HG02610 (cell line): ENCODE results near the gene TMEM145.

Experiments
- ATAC-seq: cut with Tn5 transposase; IDR thresholded peaks from one replicate; pipeline ENCODE4 v1.9.1; 2021; ENCODE audit warnings: mild to moderate bottlenecking, moderate library complexity; ENCODE audit not compliant: unreplicated experiment

TMEM145 gene

GRCh38 chr19:42357290-42357689 lies 44.2 kb downstream of the TMEM145 start:
- no peak for ATAC-seq

- ATAC-seq, result no peak
Observed at GRCh38 chr19:42360787-42361544, 47.9 kb downstream of the TMEM145 start.

- no peak for ATAC-seq
Observed at GRCh38 chr19:42361545-42361910, 48.4 kb downstream of the TMEM145 start.

- ATAC-seq, result no peak
Observed at GRCh38 chr19:42362342-42362741, 49.2 kb downstream of the TMEM145 start.

GRCh38 chr19:42362891-42363440 lies 49.9 kb downstream of the TMEM145 start:
- ATAC-seq, result no peak

GRCh38 chr19:42363614-42364346 lies 50.7 kb downstream of the TMEM145 start:
- ATAC-seq, result no peak

- no peak for ATAC-seq
Observed at GRCh38 chr19:42366673-42367072, 53.6 kb downstream of the TMEM145 start.

- no peak for ATAC-seq
Observed at GRCh38 chr19:42367929-42368328, 54.8 kb downstream of the TMEM145 start.

GRCh38 chr19:42368360-42368759 lies 55.3 kb downstream of the TMEM145 start:
- ATAC-seq, result no peak

- no peak for ATAC-seq
Observed at GRCh38 chr19:42368765-42369164, 55.7 kb downstream of the TMEM145 start.

- no peak for ATAC-seq
Observed at GRCh38 chr19:42369433-42370067, 56.4 kb downstream of the TMEM145 start.

GRCh38 chr19:42370068-42370520 lies 57.0 kb downstream of the TMEM145 start:
- ATAC-seq, result no peak

- ATAC-seq, result no peak
Observed at GRCh38 chr19:42370626-42371175, 57.6 kb downstream of the TMEM145 start.
